ENCODE results near the gene RALGDS. TPM values are rescaled to one million over a fixed set of nuclear protein-coding genes. Genes with fewer than 3 reads are reported as not detected.

Gene RALGDS
- total and polyA plus RNA-seq, 9 donors = 26.2 to 139 (median 48.8) TPM

GRCh38 chr9:133122935-133123611, 2.0 kb upstream of the RALGDS start:
- H3K9me3 ChIP-seq = no peaks in the 10 kb centered on the region
- H3K4me1 ChIP-seq (ENCODE audit: insufficient read depth) = peaks cover 35% of the 10 kb centered on the region
- no peaks in the 10 kb centered on the region for H3K27me3 ChIP-seq
- TF ChIP-seq EP300 (IDR thresholded peaks at IDR 0.05) = no peak
- no peak for TF ChIP-seq POLR2A (IDR thresholded peaks at IDR 0.05)
- TF ChIP-seq CTCF (IDR thresholded peaks at IDR 0.05) = no peak
- peak overlapping the region; percentile 50 to 75 for H3K27ac ChIP-seq
- peak; percentile 72 to 81 (median 73) for DNase-seq
- intact Hi-C loops (cut with DNase I) = no loop called here
- H3K4me3 ChIP-seq = no peak overlapping the region
- no peaks in the 10 kb centered on the region for H3K36me3 ChIP-seq
- WGBS, 3 donors = 18 to 23% (median 20%) methylated on average over 19 of the region's 19 CpGs

- WGBS, 3 donors = 70 to 80% (median 75%) methylated on average over 4 of the region's 4 CpGs
- peaks cover 40% of the 10 kb centered on the region for H3K4me1 ChIP-seq (ENCODE audit: insufficient read depth)
Observed at GRCh38 chr9:133122605-133122934, 1.5 kb upstream of the RALGDS start.

GRCh38 chr9:133121915-133122550, 993 bp upstream of the RALGDS start:
- Histone ChIP-seq H3K36me3 (no peaks in the 10 kb centered on the region), H3K9me3 (no peaks in the 10 kb centered on the region), H3K27ac (peak overlapping the region in 1 of 2 donors; percentile 75), H3K4me3 (no peak overlapping the region), H3K27me3 (no peaks in the 10 kb centered on the region), H3K4me1 (ENCODE audit: insufficient read depth) (peaks cover 41% of the 10 kb centered on the region)
- TF ChIP-seq EP300 (IDR thresholded peaks at IDR 0.05) = no peak
- no peak for TF ChIP-seq CTCF (IDR thresholded peaks at IDR 0.05)
- TF ChIP-seq POLR2A (IDR thresholded peaks at IDR 0.05) = no peak
- WGBS, 3 donors = 90 to 92% (median 92%) methylated on average over 8 of the region's 8 CpGs
- intact Hi-C loops (cut with DNase I) = no loop called here
- peak in 1 of 5 donors; percentile 51 for DNase-seq

More at GRCh38 chr9:133122605-133122934, 1.5 kb upstream of the RALGDS start:
- Histone ChIP-seq H3K27me3 (no peaks in the 10 kb centered on the region), H3K4me3 (no peak overlapping the region), H3K9me3 (no peaks in the 10 kb centered on the region), H3K27ac (peak overlapping the region; percentile 50 to 75), H3K36me3 (no peaks in the 10 kb centered on the region)
- TF ChIP-seq EP300 (IDR thresholded peaks at IDR 0.05) (no peak), POLR2A (IDR thresholded peaks at IDR 0.05) (no peak), CTCF (IDR thresholded peaks at IDR 0.05) (no peak)
- intact Hi-C loops (cut with DNase I) = no loop called here
- DNase-seq = no peak

GRCh38 chr9:133120501-133121197, 391 bp downstream of the RALGDS start:
- intact Hi-C loops (cut with DNase I) = no loop called here
- 1 to 2% (median 1%) methylated on average over 31 to 66 of the region's 66 CpGs for whole genome bisulfite sequencing, 3 donors
- peaks cover 31% of the 10 kb centered on the region for H3K4me1 ChIP-seq (ENCODE audit: insufficient read depth)

More at GRCh38 chr9:133120501-133121197, 391 bp downstream of the RALGDS start:
- Histone ChIP-seq H3K27ac (peak overlapping the region; percentile 48 to 75), H3K9me3 (no peaks in the 10 kb centered on the region), H3K4me3 (peak overlapping the region; percentile 70), H3K27me3 (no peaks in the 10 kb centered on the region), H3K36me3 (no peaks in the 10 kb centered on the region)
- no peak for DNase-seq
- TF ChIP-seq EP300 (IDR thresholded peaks at IDR 0.05) = no peak
